CD4-positive, alpha-beta T cell treated with Interleukin-21 for 1 hour (primary cell): ENCODE measurements around the gene PBX2.
"Not testable (repeated sequence)": the region's sequence is repeated elsewhere in the genome, so short reads cannot be mapped to it uniquely, and the experiment has no call there.

Source experiments
- DNase-seq: peaks from one replicate; pipeline ENCODE4 v3.0.0-alpha.2; 2020

The PBX2 gene

DNA sequence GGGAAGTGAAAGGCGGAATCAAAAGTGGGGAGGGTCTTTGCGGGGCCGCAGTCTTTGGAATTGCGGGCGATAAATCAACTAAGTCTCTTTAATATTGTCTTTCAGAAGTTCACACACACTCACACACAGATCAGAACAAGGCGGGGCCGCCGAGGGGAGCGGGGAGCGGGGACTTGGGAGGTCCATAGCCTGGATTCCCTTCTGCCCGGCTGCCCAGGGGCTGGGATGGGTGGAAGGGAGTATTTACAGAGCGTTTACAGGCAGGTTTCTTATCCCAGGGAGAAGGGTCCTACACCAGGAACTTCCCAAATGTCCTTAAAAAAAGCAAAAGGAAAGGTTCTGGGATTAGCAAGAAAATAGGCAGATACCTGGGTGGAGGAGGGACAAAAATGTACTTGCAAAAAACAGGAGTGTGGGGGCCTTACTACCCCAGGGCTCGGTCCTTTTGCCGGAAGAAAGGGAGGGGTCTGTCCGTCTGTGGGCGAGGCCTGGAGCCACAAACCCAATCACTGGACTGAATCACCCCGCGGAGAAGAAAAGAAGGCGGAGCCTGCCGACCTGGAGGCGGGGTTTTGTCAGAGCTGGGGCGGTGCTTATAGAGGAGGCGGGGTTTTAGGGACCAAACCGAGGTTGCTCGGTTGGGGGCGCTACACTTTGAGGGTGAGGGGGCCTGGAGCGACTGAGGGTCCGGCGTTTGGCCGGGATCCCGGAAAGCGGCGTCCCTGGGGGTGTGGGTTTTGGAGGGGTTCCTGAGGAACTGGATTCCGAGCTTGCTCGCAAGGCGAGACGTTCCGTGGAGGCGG, 41.5 kb downstream of the PBX2 start:
- peak; percentile 76 for DNase-seq

DNA sequence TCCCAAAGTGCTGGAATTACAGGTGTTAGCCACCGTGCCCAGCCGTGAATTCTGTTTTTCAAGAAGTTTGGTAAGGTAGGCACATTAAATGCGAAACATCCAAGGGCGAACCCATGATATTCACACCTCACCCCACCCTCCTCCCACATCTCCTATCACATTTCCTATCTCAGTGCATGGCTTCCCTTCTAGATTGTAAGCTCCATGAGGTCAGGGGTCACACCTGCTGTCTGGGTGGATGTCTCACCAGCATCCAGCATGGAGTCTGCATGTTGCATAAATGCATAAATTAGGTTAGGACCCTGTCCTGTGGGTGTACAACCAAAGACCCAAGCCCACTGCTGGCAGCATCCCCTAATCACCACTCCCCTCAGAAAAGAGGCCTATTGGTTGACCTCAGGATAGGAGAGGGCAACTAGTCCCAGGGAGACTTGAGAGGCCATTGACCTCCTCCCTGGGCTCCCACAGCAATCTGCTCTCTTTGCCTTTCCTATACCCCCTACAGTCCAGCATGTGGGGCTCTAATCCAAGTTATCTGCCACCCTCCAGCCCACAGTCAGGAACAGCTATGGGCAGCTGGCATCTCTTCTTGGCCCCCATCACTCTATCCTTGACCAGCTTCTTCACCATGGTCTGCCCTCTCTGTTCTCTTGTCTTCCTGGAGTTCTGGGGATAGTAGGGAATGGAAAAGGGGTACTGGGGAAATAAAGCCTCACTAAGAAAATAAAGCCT, 42.4 kb downstream of the PBX2 start:
- DNase-seq, result no peak

DNA sequence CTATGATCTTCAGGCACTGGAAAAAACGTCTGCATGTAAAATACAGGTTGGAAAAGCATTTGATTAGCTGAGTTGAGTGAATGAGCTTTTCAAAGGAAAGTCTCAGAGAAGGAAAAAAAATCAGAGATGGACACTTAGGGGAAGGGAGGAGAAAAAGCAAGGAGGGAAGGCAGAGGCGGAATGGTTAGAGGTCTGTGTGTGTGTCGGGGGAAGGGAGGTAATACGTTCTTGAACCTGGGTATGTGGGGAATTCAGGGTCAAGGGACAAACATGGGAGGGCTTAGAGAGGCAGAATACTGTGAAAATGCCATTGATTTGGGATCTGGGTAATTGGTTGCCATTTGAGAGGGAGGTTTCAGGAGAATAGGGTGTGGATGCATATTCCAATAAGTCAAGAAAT, 43.3 kb downstream of the PBX2 start:
- DNase-seq, result no peak

DNA sequence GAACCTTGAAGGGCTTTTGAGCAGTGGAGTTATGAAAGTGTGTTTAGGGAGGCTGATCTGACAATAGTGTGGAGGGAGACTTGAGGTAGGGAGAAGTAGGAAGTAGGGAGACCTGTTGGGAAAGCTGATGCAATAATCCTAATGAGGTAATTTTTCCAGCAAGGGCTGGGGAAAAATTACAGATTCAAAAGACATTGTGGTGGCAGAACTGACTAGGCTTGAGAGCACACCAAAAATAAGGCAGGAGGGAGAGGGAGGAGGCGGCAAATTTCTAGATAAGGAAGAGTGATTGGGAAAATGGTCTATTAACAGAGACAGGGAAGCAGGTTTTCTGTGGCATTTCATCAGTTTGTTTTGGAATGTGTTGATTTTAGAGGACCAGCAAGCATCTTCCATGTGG, 43.7 kb downstream of the PBX2 start:
- DNase-seq, result no peak

DNA sequence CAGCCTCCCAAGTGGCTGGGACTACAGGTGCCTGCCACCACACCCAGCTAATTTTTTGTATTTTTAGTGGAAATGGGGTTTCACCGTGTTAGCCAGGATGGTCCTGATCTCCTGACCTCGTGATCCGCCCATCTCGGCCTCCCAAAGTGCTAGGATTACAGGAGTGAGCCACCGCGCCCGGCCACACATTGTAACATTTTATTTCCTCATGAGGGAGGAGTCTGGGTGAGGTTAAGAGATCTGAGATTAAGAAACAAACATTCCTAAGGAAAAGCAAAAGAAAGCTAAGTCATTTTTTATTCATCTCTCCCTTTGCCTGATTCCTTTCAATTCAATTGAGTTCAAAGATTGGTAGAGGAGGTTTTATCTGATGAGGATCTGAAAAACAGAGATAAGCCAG, 45.8 kb downstream of the PBX2 start:
- DNase-seq, result not testable (repeated sequence)

DNA sequence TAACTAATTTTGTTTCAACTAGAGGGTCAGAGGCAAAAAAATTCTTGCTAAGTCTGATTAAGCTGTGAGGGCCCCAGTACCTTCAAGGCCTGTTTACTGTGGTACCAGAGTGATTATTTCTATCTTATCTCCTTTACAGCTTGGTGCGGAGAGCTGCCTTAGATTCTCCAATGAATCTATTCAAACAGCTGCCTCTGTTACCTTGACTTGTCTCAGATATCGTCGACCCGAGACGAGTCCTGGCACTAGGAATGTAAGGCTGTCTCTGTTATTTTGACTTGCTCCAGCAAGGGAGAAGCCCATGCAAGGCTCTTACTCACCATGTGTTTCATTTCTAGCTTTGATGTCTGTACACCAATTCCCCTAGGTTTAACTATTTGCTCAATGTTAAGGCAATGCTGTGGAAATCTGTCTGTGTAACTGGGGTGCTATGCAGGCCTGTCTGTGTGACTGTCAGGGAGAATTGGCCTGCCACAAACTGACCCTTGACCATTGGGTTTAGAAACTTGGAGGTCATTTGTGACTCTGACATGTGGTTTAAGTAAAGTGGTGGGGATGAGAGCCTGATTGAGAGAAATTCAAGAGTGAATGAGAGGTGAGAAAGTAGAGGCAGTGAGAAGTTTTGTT, 49.5 kb downstream of the PBX2 start:
- no peak for DNase-seq

DNA sequence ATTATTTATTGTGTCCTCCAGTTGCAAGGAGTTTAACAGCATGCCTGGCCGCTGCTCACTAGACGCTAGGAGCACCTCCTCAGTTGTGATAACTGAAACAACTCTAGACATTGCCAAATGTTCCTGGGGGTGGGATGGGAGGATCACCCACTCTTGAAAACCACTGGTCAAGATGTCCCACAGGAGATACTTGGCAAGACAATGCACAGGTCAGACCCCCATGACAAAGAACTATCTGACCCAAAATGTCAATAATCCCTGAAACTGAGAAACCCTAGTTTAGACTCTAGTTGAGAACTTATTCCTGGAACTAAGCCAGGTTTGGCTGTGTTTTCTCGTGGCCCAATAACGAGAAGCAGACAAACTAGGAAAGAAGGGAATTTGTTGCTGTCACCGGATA, 50.4 kb downstream of the PBX2 start:
- no peak for DNase-seq

DNA sequence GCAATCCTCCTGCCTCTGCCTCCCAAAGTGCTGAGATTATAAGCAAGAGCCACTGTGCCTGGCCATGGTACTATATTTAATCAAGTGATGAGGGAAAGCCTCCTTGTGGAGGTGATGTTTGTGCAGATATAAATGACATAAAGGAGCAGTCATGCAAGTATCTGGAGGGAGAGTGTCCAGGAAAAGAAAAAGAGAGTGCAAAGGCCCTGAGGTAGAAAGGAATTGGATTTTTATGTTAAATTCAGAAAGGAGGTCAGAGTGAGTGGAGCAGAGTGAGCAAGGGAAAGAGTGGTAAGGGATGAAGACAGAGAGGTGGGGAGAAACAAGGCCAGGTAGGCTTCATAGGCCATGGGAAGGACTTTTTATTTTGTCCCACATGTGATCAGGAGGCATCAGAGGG, 52.5 kb downstream of the PBX2 start:
- DNase-seq, result no peak
